GM23338 (cell line): Measurements from ENCODE around the gene CACNG6.

Experiments used
- CREB1 ChIP-seq: fragments of 250-450 bp; sonication (Bioruptor Pico); IDR thresholded peaks from 2 replicates; pipeline ENCODE4 v1.5.0; 2020; ENCODE audit warnings: low read depth, mild to moderate bottlenecking, moderate library complexity
- ETS1 ChIP-seq: IDR thresholded peaks from 2 replicates; pipeline ENCODE4 v1.6.1; 2016; ENCODE audit warnings: antibody characterized with exemption
- EZH2 ChIP-seq: fragments of 200-600 bp; sonication (generic); IDR thresholded peaks from one replicate; pipeline ENCODE4 v1.8.0; 2017; ENCODE audit warnings: antibody characterized with exemption, mild to moderate bottlenecking, low read depth; ENCODE audit not compliant: unreplicated experiment
- JUNB ChIP-seq: IDR thresholded peaks from one replicate; pipeline ENCODE4 v1.6.1; 2016; ENCODE audit warnings: antibody characterized with exemption; ENCODE audit not compliant: unreplicated experiment
- POLR2AphosphoS5 ChIP-seq: IDR thresholded peaks from 2 replicates; pipeline ENCODE4 v1.6.1; 2016; ENCODE audit warnings: antibody characterized with exemption, low read depth
- TF ChIP-seq, protein P1 (sequence below), 2 experiments: fragments of 200-600 bp in 1 of 2; sonication (generic) in 1 of 2; conservative IDR thresholded peaks; 2 replicates each; pipeline versions ENCODE4 v1.5.1 to v1.6.1; 2016 to 2017; ENCODE audit warnings: antibody characterized with exemption in 2 of 2, low read depth in 2 of 2, mild to moderate bottlenecking in 2 of 2, moderate library complexity in 1 of 2

DNA sequence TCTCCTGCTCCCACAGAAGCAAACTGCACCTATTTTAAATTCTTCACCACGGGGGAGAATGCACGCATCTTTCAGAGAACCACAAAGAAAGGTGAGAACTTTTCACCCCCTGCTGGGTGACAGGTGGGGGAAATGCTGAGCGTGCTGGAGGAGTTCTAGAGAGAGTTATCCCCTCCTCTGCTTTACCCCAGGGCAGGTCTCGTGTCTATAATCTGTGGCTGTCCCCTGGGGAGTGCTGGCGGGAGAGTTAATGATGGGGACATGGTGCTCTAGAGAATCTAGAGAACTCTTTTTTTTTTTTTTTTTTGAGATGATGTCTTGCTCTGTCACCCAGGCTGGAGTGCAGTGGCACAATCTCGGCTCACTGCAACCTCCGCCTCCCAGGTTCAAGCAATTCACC lies 6.8 kb downstream of the CACNG6 start:
- TF ChIP-seq EZH2 (no peak), CREB1 (no peak), JUNB (no peak), POLR2AphosphoS5 (no peak), ETS1 (no peak)
- TF ChIP-seq, protein P1, sequence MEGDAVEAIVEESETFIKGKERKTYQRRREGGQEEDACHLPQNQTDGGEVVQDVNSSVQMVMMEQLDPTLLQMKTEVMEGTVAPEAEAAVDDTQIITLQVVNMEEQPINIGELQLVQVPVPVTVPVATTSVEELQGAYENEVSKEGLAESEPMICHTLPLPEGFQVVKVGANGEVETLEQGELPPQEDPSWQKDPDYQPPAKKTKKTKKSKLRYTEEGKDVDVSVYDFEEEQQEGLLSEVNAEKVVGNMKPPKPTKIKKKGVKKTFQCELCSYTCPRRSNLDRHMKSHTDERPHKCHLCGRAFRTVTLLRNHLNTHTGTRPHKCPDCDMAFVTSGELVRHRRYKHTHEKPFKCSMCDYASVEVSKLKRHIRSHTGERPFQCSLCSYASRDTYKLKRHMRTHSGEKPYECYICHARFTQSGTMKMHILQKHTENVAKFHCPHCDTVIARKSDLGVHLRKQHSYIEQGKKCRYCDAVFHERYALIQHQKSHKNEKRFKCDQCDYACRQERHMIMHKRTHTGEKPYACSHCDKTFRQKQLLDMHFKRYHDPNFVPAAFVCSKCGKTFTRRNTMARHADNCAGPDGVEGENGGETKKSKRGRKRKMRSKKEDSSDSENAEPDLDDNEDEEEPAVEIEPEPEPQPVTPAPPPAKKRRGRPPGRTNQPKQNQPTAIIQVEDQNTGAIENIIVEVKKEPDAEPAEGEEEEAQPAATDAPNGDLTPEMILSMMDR (conservative IDR thresholded peaks at IDR 0.05; ENCODE audit: low read depth in 2 of 2): no peak
